GM12865 (cell line): ENCODE results near the gene FAM234A.
"Not testable (repeated sequence)": the region's sequence is repeated elsewhere in the genome, so short reads cannot be mapped to it uniquely, and the experiment has no call there.

Experiments used
- DNase-seq: peaks from one replicate; pipeline ENCODE4 v3.0.0; 2010; ENCODE audit warnings: low read depth
- H3K4me3 ChIP-seq: 2 replicates; pipeline ENCODE4 v1.5.1; 2011; ENCODE audit warnings: mild to moderate bottlenecking, low read depth, low read length, control low read depth
- TF ChIP-seq, protein P1 (sequence below): IDR thresholded peaks from 2 replicates; pipeline ENCODE4 v1.5.1; 2011; ENCODE audit warnings: low read length, control low read depth, low read depth, inconsistent platforms; ENCODE audit not compliant: insufficient read depth; ENCODE audit errors: missing control alignments

The FAM234A gene

GRCh38 chr16:265002-265529 lies 30.4 kb downstream of the FAM234A start:
- TF ChIP-seq, protein P1, sequence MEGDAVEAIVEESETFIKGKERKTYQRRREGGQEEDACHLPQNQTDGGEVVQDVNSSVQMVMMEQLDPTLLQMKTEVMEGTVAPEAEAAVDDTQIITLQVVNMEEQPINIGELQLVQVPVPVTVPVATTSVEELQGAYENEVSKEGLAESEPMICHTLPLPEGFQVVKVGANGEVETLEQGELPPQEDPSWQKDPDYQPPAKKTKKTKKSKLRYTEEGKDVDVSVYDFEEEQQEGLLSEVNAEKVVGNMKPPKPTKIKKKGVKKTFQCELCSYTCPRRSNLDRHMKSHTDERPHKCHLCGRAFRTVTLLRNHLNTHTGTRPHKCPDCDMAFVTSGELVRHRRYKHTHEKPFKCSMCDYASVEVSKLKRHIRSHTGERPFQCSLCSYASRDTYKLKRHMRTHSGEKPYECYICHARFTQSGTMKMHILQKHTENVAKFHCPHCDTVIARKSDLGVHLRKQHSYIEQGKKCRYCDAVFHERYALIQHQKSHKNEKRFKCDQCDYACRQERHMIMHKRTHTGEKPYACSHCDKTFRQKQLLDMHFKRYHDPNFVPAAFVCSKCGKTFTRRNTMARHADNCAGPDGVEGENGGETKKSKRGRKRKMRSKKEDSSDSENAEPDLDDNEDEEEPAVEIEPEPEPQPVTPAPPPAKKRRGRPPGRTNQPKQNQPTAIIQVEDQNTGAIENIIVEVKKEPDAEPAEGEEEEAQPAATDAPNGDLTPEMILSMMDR, result no peak
- no peak overlapping the region for H3K4me3 ChIP-seq
- no peak for DNase-seq

GRCh38 chr16:265711-266110 lies 31.1 kb downstream of the FAM234A start:
- TF ChIP-seq, protein P1, result no peak
- no peak overlapping the region for H3K4me3 ChIP-seq
- no peak for DNase-seq

GRCh38 chr16:266258-267164 lies 31.9 kb downstream of the FAM234A start:
- TF ChIP-seq, protein P1, result no peak
- H3K4me3 ChIP-seq, result no peak overlapping the region
- no peak for DNase-seq

DNA sequence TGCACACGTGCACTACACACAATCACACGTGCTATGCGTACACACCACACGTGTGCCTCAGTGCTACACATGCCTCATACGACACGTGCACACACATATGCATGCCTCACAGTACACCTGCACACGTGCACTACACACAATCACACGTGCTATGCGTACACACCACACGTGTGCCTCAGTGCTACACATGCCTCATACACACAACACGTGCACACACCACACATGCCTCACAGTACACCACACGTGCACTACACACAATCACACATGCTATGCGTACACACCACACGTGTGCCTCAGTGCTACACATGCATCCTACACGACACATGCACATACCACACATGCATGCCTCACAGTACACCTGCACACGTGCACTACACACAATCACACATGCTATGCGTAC lies 32.9 kb downstream of the FAM234A start:
- H3K4me3 ChIP-seq, DNase-seq: not testable (repeated sequence)

- TF ChIP-seq, protein P1, result no peak
- no peak overlapping the region for H3K4me3 ChIP-seq
- no peak for DNase-seq
These were observed 33.8 kb downstream of the FAM234A start for GRCh38 chr16:268141-269053.

DNA sequence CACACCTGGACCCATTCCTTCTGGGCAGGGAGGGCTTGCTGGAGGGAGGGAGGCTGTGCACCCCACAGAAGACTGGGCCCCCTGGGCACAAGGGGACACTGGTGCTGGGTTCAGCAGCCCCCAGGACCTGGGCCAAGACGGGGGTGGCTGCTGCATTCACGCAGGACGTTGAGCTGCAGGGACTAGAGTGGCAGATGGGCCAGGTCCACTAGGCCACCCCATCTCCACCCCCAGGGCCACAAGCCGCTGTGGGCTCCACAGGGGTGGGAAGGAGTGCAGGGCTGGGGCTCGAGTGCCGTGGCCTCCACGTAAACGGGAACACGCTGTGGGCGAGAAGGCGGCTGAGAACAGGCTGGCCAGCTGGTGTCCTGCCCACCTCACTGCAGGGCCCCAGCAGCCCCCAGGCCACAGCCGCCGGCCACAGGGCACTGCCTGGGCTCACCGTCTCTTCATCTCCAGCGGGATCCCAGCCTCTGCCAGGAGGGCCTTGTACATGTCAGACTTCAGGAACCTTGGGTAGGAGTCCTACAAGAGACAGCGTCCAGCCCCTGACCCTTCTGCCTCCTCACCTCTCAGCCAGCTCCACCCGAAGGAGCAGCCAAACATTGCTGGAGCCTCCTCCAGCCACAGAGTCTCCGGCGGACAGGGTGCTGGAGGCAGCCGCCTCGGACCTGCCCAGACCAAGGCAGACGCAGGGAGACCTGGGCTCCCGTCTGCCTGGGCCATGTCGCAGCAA lies 34.6 kb downstream of the FAM234A start:
- TF ChIP-seq, protein P1, result no peak
- no peak overlapping the region for H3K4me3 ChIP-seq
- DNase-seq, result no peak
